Ectodermal cell (in vitro differentiated cells): ENCODE data around the gene KDM1A.

Experiments
- H3K27ac ChIP-seq: 2 replicates; pipeline ENCODE4 v1.7.0; 2013; ENCODE audit warnings: mild to moderate bottlenecking, low read depth, low read length; ENCODE audit not compliant: insufficient read depth, poor library complexity, severe bottlenecking
- H3K27me3 ChIP-seq: 2 replicates; pipeline ENCODE4 v1.7.0; 2013; ENCODE audit warnings: mild to moderate bottlenecking, low read length; ENCODE audit not compliant: insufficient read depth, control insufficient read depth, poor library complexity, severe bottlenecking
- H3K36me3 ChIP-seq: one replicate; pipeline ENCODE4 v1.7.0; 2013; ENCODE audit warnings: low read length; ENCODE audit not compliant: control insufficient read depth, insufficient read depth
- H3K4me1 ChIP-seq: one replicate; pipeline ENCODE4 v1.7.0; 2013; ENCODE audit warnings: low read length; ENCODE audit not compliant: control insufficient read depth, insufficient read depth
- H3K4me3 ChIP-seq: 2 replicates; pipeline ENCODE4 v1.7.0; 2013; ENCODE audit warnings: low read depth, low read length, control low read depth; ENCODE audit not compliant: insufficient read depth
- H3K9me3 ChIP-seq: 2 replicates; pipeline ENCODE4 v1.7.0; 2013; ENCODE audit warnings: mild to moderate bottlenecking, low read length, moderate library complexity; ENCODE audit not compliant: control insufficient read depth
- WGBS, 2 experiments: methylation state at CpG; one replicate each; pipeline ENCODE4 v1.1.7; 2013; ENCODE audit warnings: missing lambda C conversion rate in 2 of 2; 5-methylcytosine and 5-hydroxymethylcytosine counted together

KDM1A gene

GRCh38 chr1:23118957-23119792, 99.9 kb downstream of the KDM1A start:
- WGBS, 2 experiments, result 95 to 97% methylated on average over 7 to 8 of the region's 8 CpGs
- Histone ChIP-seq H3K27ac (no peak overlapping the region), H3K4me1 (peaks cover 15% of the 10 kb centered on the region), H3K27me3 (no peaks in the 10 kb centered on the region), H3K4me3 (no peak overlapping the region), H3K36me3 (no peaks in the 10 kb centered on the region), H3K9me3 (no peaks in the 10 kb centered on the region)

GRCh38 chr1:23120383-23120782, 101.1 kb downstream of the KDM1A start:
- no peak overlapping the region for H3K27ac ChIP-seq

GRCh38 chr1:23122023-23122748, 102.9 kb downstream of the KDM1A start:
- H3K36me3 ChIP-seq, result no peaks in the 10 kb centered on the region
- no peaks in the 10 kb centered on the region for H3K27me3 ChIP-seq
- H3K9me3 ChIP-seq, result no peaks in the 10 kb centered on the region
- WGBS, 2 experiments, result 66 to 78% methylated on average over 4 of the region's 4 CpGs
- peak overlapping the region; percentile 55 for H3K27ac ChIP-seq
- peaks cover 6% of the 10 kb centered on the region for H3K4me1 ChIP-seq
- no peak overlapping the region for H3K4me3 ChIP-seq

More at GRCh38 chr1:23120383-23120782, 101.1 kb downstream of the KDM1A start:
- Histone ChIP-seq H3K4me3 (no peak overlapping the region), H3K4me1 (peaks cover 6% of the 10 kb centered on the region), H3K36me3 (no peaks in the 10 kb centered on the region), H3K9me3 (no peaks in the 10 kb centered on the region), H3K27me3 (no peaks in the 10 kb centered on the region)
- 93 to 95% methylated on average over 3 of the region's 3 CpGs for WGBS, 2 experiments

- Histone ChIP-seq H3K27ac (no peak overlapping the region), H3K36me3 (no peaks in the 10 kb centered on the region), H3K4me1 (peaks cover 6% of the 10 kb centered on the region), H3K4me3 (no peak overlapping the region), H3K27me3 (no peaks in the 10 kb centered on the region), H3K9me3 (no peaks in the 10 kb centered on the region)
- 76 to 81% methylated on average over 4 of the region's 4 CpGs for WGBS, 2 experiments
Measured at GRCh38 chr1:23122796-23123195, 103.5 kb downstream of the KDM1A start.

- H3K4me3 ChIP-seq, result no peak overlapping the region
- H3K27me3 ChIP-seq, result no peaks in the 10 kb centered on the region
- peaks cover 6% of the 10 kb centered on the region for H3K4me1 ChIP-seq
- no peak overlapping the region for H3K27ac ChIP-seq
- no peaks in the 10 kb centered on the region for H3K9me3 ChIP-seq
- no peaks in the 10 kb centered on the region for H3K36me3 ChIP-seq
Measured at GRCh38 chr1:23123528-23123927, 104.3 kb downstream of the KDM1A start.

- H3K36me3 ChIP-seq, result no peaks in the 10 kb centered on the region
- H3K27ac ChIP-seq, result no peak overlapping the region
- H3K4me3 ChIP-seq, result no peak overlapping the region
- H3K9me3 ChIP-seq, result no peaks in the 10 kb centered on the region
- 91 to 94% methylated on average over 4 of the region's 4 CpGs for WGBS, 2 experiments
- H3K27me3 ChIP-seq, result no peaks in the 10 kb centered on the region
- H3K4me1 ChIP-seq, result peaks cover 6% of the 10 kb centered on the region
Measured at GRCh38 chr1:23124259-23125026, 105.2 kb downstream of the KDM1A start.

GRCh38 chr1:23125489-23125888, 106.2 kb downstream of the KDM1A start:
- Histone ChIP-seq H3K27ac (no peak overlapping the region), H3K9me3 (no peaks in the 10 kb centered on the region), H3K27me3 (no peaks in the 10 kb centered on the region), H3K4me3 (no peak overlapping the region), H3K36me3 (no peaks in the 10 kb centered on the region), H3K4me1 (peaks cover 6% of the 10 kb centered on the region)
- WGBS, 2 experiments, result 92 to 98% methylated on average over 3 to 4 of the region's 4 CpGs

GRCh38 chr1:23126200-23126599, 106.9 kb downstream of the KDM1A start:
- Histone ChIP-seq H3K27ac (no peak overlapping the region), H3K36me3 (no peaks in the 10 kb centered on the region)
- 96 to 97% methylated on average over 1 of the region's 1 CpG for WGBS, 2 experiments

GRCh38 chr1:23126801-23127200, 107.5 kb downstream of the KDM1A start:
- Histone ChIP-seq H3K36me3 (no peaks in the 10 kb centered on the region), H3K27ac (no peak overlapping the region), H3K27me3 (no peaks in the 10 kb centered on the region), H3K9me3 (no peaks in the 10 kb centered on the region), H3K4me3 (no peak overlapping the region), H3K4me1 (peaks cover 6% of the 10 kb centered on the region)
- 94 to 100% methylated on average over 3 of the region's 3 CpGs for WGBS, 2 experiments

More at GRCh38 chr1:23126200-23126599, 106.9 kb downstream of the KDM1A start:
- H3K4me3 ChIP-seq, result no peak overlapping the region
- peaks cover 6% of the 10 kb centered on the region for H3K4me1 ChIP-seq
- H3K9me3 ChIP-seq, result no peaks in the 10 kb centered on the region
- no peaks in the 10 kb centered on the region for H3K27me3 ChIP-seq

- H3K27me3 ChIP-seq, result no peaks in the 10 kb centered on the region
- no peaks in the 10 kb centered on the region for H3K9me3 ChIP-seq
- H3K4me3 ChIP-seq, result no peak overlapping the region
- no peaks in the 10 kb centered on the region for H3K4me1 ChIP-seq
- H3K27ac ChIP-seq, result no peak overlapping the region
- no peaks in the 10 kb centered on the region for H3K36me3 ChIP-seq
Measured at GRCh38 chr1:23129846-23130245, 110.6 kb downstream of the KDM1A start.
